Measurements from ENCODE around the gene ACIN1.
A peak's percentile ranks its signal among the peaks of the same experiment; 100 is the strongest.
"Not testable (repeated sequence)": the region's sequence is repeated elsewhere in the genome, so short reads cannot be mapped to it uniquely, and the experiment has no call there.

Gene ACIN1

DNA sequence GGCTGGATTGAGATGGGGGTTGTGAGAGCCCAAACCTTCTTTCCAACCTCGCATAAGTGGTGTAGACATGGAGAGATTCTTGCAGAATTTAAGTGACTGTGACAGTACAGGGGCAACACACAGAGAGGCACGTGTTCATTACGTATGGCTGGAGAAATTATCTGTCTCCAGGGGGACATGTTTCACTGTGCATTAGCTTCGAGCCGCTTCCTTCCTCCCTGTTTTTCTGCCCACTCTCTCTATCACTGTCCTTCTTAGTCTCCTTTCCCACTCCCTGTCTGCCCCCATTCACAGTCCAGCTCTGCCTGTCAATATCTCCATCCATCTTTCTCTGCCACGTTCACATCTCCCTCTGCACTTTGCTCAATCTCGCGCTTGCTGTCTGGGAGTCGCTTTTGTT lies 73.5 kb downstream of the ACIN1 start:
- no peak for DNase-seq (ENCODE audit: low read depth in 2 of 3, low spot score in 1 of 3)

DNA sequence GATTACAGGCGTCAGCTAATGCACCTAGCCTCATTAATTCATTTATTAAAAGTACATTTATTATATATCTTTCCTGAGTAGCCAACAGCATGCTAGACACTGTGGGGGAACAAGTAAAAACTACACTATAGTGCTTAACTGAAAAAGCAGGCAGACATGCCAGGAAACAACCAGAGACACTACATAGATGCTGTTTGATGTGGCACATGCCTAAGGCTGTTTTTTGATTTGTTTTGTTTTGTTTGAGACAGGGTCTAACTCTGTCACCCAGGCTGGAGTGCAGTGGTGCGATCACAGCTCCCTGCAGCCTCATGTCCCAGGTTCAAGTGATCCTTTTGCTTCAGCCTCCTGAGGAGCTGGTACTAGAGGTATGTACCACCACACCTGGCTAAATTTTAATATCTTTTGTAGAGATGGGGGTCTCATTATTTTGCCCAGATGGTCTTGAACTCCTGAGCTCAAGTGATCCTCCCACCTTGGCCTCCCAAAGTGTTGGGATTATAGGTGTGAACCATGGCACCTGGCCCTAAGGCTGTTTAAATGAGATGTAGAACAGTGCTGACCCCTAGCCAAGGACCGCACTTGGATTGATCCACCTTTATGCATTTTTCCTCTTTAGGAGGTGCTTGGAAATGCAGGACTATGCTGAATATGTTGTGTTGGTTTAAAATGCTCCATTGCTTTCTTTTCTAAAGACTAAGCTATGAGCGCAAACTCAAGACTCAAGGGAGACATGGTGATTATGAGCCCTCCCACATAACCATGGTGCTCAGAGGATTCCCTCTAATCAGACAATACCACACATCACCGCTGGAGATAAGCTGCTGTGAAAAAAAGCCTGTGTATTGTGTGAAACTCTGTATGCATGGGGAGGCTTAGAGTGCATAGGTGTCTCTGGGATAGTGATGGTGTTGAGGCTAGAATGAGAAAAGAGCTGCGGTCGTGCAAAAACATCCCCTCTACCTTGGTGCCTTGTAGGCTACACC lies 74.5 kb downstream of the ACIN1 start:
- no peak for DNase-seq (ENCODE audit: low read depth in 2 of 3, low spot score in 1 of 3)

DNA sequence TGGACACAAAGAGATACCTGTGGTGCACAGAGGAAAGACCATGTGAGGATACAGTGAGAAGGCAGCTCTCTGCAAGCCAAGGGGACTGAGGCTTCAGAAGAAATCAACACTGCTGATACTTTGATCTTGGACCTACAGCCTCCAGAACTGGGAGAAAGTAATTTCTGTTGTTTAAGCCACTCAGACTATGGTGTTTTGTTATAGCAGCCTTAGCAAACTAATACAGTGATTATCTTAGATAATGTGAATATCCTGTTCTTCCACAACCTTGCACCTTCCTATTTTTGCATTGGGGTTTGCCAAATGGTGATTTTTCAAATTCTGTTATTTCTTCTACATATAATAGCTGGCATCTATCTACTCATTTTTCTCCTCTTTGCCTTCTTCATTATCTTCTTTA lies 76.8 kb downstream of the ACIN1 start:
- no peak for DNase-seq (ENCODE audit: low read depth in 2 of 3, low spot score in 1 of 3)

DNA sequence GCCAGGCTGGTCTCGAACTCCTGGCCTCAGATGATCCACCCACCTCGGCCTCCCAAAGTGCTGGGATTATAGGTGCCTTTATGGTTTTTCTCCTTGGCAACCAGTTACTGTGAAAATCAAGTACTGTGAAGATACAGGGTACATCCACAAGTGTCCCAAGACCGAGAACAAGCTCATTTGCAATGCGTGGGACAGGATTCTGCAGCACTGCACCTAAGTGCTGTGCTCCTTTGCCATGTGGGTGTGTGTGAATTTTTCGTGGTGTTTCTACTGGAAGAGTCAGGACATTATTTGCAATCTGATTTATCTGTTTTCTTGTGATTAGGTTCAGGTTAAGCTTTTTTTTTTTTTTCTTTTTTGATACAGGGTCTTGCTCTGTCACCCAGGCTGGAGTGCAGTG lies 77.8 kb downstream of the ACIN1 start:
- DNase-seq (ENCODE audit: low read depth in 2 of 3, low spot score in 1 of 3) = no peak

DNA sequence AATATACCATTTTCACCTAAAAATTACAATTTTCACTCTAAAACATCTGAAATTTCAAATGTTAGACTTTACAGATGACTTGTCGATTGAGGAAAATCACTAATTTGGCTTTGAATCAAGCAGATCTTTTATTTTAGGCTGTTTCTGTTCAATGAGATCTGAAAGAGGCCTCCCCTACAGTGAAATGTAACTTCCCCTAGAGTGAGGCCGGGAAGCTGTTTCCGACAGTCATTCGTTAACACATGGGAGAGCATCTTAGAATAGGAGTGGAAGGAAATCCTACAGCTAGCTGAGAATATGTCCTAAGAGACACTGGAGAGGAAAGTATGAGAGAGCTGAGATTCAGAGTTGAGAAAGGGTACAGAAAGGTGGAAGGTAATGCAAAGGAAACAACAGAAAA lies 79.3 kb downstream of the ACIN1 start:
- DNase-seq (ENCODE audit: low read depth in 2 of 3, low spot score in 1 of 3) = no peak

DNA sequence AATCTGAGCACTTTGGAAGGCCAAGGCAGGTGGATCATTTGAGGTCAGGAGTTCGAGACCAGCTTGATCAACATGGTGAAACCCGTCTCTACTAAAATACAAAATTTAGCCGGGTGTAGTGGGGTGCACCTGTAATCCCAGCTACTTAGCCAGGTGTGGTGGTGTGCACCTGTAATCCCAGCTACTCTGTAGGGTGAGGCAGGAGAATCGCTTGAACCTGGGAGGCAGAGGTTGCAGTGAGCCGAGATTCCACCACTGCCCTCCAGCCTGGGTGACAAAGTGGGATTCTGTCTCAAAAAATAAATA lies 81.2 kb downstream of the ACIN1 start:
- not testable (repeated sequence) for DNase-seq (ENCODE audit: low read depth in 2 of 3, low spot score in 1 of 3)

DNA sequence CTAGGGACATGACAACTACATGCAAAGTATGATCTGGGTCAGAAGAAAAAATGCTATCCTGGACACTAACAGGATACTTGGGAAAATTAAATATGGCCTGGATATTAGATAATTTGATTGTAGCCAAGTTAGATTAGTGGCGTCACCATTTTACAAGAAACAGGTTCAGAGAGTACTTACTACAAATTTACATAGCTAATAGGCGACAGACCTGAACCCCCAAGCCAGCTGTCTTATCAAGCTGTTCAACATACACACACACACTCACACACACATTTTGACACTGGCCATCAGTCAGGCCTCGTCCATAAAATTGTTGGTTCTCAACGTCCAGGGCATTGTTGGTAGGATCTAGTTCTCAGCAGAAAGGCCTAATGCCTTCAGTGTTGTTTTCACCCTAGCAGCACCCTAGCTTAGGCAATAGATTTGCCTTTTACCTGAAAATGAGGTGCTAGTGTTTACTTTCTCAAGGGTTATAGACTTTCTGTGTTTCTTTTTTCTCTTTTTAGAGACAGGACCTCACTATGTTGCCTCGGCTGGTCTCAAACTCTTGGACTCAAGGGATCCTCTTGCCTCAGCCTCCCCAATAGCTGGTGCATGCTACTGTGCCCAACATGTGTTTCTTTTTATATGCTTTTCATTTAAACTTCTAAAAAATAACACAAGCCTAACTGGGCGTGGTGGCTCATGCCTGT lies 81.7 kb downstream of the ACIN1 start:
- no peak for DNase-seq (ENCODE audit: low read depth in 2 of 3, low spot score in 1 of 3)

DNA sequence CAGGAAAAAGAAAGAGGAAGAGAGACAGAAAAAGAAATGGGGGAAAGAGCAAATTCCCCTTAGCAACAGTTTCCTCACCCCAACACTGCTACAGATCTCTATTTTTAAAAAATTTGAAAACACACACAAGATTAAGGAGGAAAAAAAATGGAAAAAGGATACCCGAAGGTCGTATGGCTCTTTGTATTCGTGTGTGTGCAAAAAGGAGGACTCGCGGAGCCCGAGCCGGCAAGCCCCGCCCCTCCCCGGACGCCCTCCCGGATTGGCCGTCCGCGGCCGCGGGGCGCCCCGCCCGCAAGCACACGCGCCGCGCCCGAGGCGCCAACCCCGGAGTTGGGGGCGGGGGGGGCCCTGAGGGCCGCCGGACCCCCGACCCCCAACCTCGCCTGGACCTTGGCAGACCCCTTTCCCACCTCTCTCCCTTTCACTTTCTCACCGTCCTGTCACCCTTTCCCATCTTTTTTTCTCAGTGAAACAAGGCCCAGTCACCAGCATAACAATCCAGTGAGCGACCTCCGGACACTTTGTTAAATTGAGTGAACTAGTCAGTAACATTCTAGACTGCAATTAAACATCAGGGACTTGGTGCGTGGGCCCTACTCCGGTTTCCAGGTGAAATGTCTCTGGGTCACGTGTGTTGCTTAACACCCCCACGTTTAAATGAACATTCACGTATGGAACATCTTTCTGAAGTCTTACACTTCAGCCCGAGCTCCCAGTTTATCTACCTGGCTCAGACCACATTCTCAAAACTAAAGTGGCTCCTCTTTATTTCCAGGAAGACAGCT lies 84.8 kb downstream of the ACIN1 start, which contains the start of gene C14orf93:
TSS of gene C14orf93 (minus strand) at position 205 of the 788 bp plus-strand sequence. CDS start 11,120 bp downstream, outside the sequence.
- DNase-seq (ENCODE audit: low read depth in 2 of 3, low spot score in 1 of 3) = peak; percentile 63 to 79 (median 74)

DNA sequence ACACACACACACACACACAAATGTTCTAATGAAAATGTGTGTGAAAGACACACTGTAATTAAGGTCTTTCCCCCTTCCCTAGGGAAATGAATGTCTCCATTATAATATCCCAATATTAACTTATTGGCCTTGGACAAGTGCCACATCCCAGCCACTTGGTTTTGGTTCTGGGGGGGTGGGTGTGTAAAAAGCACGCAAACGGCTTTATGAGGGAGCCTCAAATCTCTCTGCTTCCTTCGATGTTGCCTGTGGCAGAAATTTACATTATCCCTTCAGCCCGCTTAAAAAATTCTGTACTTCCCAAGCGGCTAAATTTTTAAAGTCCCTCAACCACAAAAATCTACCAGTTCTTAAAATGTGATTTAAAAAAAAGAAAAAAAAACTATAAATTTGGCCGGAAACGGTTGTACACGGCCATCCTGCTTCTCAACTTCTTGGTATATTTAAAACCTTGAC lies 85.4 kb downstream of the ACIN1 start:
- DNase-seq (ENCODE audit: low read depth in 2 of 3, low spot score in 1 of 3) = no peak

DNA sequence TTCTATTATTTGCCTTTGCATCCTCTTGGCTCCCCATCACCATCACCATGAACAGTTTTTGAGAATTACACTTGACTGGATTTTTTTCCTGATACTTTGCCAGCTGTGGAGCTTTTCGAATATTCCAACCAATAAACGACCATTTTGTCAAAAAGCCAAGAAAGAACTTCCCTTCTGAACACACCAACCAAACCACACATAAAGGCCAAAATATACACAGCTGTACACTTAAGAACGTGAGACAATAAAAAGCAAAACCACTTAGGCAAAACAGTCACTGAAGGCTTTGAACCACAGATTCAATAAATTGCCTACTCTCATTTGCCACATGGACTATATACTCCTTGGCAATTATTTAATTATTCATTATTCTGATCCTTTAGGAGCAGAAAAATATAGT lies 86.1 kb downstream of the ACIN1 start:
- DNase-seq (ENCODE audit: low read depth in 2 of 3, low spot score in 1 of 3) = no peak
